Urothelium cell line (cell line): ENCODE results near the gene DCTN5.
A peak's percentile ranks its signal among the peaks of the same experiment; 100 is the strongest.
"Not testable (repeated sequence)": the region's sequence is repeated elsewhere in the genome, so short reads cannot be mapped to it uniquely, and the experiment has no call there.

Experiments
- DNase-seq: peaks from one replicate; pipeline ENCODE4 v3.0.0; 2011; ENCODE audit warnings: low spot score, mixed read lengths
- FAIRE-seq: peaks from 2 replicates; lab custom pipeline; 2011; peaks lifted over from hg19 to GRCh38; lab: Jason Lieb, UNC

The DCTN5 gene

DNA sequence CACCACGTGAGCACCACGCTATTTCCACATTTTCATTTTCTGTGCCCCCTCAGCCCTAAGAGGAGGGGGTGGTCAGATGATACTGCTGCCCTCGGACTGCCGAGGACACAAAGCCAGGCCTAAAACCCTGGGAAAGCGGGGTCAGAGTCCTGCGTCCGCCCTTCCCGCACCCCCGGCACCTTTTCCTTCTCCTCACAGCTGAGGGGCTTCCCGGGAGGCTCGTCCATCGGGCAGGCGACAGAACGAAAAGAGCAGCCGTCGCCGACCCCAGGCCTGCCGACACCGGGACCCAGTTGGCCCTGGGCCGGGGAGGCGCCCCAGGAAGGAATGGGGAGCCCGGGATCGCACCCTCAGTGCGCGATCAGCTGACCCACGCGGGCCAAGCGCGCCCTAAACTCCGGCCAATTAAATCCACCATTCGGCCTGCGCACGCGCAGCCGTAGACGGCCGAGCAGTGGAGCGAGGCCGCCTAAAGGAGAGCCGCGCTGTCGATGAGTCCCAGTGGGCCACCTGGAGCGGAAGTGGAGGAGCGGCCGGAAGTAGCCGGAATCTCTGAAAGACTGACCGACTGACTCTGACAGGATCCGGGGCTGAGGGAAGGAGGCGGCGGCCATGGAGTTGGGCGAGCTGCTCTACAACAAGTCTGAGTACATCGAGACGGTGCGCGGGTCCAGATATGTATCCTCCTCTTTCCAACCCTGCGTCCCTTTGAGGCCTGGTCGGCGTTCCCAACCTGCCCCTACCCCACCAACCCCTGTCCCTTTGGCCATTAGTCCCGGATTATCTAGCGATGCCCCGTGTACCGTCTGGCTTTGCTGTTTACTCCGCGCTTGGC is at the start of gene DCTN5, which contains the start of gene PALB2:
Gene DCTN5, plus strand, starts transcription at position 536 of the 835 bp plus-strand sequence. Its CDS starts 77 bp downstream, at position 613.
Gene PALB2, minus strand, starts transcription at position 380 of the 835 bp plus-strand sequence. Its CDS starts 153 bp downstream, at position 227.
- DNase-seq (peak; percentile 95), FAIRE-seq (no peak)

DNA sequence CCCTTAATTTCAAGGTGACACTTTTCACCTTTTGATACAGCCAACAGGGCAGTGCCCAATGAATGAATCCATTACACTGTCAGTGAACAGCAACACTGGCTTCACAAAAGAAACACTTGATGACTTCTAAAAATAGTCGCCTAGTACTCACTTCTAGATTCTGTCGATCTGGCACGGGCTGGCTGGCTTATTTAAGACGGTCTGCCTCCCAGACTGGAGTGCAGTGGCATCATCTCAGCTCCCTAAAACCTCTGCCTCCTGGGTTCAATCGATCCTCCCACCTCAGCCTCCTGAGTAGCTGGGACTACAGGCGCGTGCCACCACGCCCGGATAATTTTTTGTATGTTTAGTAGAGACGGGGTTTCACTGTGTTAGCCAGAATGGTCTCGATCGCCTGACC is 47.1 kb upstream of the DCTN5 start:
- DNase-seq, result no peak
- no peak for FAIRE-seq

DNA sequence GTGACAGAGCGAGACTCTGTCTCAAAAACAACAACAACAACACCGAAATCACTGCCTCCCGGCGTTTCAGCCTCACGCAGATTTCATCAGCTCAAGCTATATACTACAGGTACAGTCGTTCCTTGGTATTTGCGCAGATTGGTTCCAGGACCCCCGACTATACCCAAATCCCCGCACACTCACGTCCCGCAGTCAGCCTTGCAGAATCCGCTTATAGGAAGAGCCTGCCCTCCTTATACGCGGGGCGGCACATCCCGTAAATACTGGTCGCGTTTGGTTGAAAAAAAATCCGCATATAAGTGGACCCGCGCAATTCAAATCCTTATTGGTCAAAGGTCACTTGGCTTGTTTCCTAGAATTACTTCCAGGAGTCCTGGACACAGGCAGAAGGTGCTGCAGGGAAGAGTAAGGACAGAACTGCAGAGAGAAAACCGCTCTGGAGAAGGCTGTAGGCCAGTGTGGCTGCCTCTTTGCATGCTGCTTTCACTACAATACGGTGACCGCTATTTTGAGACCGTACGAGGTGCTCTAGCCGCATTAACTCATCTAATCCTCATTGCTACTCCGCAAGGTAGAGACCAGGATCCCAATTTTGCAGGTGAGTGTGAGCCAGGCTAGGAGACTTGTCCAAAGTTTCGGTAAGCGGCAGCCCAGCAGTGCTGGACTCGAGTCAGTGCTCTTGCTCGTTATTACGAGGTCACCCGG is 45.9 kb upstream of the DCTN5 start:
- DNase-seq, result no peak
- FAIRE-seq, result no peak

DNA sequence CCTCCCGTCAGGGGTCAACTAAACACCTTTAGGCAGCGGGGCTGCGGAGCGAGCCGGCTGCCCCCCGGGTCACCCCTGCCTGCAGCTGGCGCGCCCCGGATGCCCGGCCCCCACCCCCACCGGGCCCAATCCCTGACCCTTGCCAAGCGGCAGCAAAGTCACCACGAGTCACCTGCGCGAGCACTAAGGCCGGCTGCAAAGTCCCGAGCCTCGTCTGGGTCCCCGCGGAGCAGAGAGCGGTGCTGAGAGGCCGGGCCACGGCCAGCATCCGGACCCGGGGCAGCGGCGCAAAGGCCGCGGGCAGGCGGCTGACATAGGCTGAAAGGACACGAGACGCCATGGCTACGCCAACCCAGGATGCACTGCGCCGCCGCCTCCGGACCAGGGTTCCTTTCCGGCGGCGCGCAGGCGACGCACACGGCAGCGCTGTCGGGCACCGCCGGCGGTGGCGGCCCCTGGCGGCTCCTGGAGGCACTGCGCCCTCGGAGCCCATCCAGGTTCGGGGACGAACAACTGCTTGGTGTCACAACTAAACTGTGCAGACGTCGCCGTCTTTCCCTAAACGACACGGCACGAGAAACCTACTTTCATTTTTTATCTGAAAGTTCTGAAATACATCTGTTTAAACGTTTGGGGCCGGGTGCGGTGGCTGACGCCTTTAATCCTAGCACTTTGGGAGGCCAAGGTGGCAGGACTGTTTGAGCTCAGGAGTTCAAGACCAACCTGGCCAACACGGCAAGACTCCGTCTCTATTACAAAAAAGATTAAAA is 45.1 kb upstream of the DCTN5 start, which contains the start of gene NDUFAB1:
Gene NDUFAB1, minus strand, starts transcription at position 366 of the 770 bp plus-strand sequence. Its CDS starts 26 bp downstream, at position 340.
- FAIRE-seq, result no peak
- DNase-seq, result peak; percentile 90

DNA sequence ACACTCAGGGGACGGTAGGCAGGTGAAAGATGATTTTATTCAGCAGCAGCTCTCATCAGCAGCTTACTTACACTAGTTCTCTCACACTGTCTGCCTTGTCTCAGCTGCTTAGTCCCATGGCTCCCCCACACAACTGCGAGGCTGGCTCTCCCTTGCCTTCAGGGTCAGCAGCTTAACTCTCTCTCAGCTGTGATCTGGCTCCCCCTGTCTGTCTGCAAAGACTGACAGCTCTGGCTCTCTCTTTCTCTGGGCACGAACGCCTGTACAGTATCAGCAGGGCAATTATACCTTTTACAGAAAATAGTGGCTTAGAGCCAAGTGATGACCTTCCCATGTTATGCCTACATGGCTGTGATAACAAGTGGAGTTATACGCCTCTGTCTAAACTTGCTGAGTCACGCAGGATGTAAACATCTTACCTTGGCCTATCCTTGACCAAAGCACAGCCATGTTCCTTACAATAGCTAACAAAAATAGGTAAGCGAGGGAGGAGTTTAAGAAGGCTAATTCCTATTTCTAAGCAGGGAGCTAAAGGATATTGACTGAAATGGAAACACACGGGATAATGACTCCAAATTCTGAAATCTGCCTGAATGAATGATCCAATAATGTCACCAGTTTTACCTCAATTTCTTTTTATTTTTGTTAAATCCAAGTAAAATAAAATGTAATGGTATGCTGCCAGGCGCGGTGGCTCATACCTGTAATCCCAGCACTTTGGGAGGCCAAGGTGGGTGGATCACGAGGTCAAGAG is 44.1 kb upstream of the DCTN5 start:
- FAIRE-seq, result no peak

DNA sequence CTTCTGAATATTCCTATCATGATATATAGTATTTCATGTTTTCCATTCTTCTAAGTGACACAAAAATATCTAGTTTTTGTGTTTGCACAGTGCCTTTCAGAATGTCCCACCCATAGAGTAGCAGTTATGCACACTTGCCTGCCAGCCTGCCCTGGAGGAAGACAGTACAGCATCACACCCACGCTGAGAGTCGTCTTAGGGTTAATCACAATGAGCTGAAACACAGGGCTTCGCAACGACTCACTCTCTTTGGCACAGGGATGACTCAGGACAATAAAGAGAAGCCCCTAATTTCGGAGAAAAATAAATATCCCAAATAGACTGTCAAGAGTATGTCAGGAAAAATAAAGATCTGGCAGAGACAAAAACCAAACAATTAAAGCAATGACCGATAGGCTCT is 33.5 kb upstream of the DCTN5 start:
- no peak for FAIRE-seq
- no peak for DNase-seq

More for the DNA sequence above, 44.1 kb upstream of the DCTN5 start:
- no peak for DNase-seq

DNA sequence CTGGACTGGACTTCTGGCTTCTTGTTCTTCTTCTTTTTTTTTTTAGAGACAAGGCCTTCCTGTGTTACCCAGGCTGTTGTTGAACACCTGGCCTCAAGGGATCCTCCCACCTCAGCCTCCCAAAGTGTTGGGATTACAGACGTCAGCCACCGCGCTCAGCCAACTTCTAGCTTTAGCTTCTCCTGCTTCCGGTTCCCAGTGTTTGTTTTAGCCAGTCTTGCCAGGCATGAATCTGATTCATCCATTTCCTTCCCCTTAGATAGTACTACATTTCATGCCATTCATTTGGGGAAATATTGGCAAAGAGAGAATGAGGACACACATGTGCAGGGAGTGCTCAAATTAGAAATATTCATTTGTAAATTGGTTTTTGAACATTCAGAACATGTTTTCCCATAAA is 33.1 kb upstream of the DCTN5 start:
- DNase-seq (no peak), FAIRE-seq (no peak)

DNA sequence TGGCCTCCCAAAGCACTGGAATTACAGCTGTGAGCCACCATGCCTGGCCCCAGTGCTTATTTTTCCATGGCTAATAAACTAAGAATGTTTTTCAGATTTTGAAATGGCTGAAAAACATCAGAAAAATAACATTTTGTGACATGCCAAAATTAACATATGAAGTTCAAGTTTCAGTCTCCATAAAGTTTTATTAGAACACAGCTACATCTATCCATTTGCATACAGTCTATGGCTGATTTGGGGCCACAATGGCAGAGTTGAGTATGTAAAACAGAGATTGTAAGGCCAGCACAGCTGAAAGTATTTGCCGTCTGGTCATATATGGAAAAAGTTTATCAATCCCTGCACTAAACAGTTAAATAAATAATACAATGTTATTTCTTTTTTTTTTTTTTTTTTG is 31.3 kb upstream of the DCTN5 start:
- FAIRE-seq (no peak), DNase-seq (no peak)

DNA sequence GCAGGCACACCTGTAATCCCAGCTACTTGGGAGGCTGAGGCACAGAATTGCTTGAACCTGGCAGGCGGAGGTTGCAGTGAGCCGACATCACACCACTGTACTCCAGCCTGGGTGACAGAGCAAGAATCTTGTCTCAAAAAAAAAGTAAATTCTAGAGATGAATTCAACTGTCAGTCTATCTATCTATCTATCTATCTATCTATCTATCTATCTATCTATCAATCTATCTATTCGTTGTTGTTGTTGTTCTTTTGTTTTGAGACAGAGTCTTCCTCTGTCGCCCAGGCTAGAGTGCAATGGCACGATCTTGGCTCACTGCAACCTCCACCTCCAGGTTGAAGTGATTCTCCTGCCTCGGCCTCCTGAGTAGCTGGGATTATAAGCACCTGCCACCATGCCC is 30.4 kb upstream of the DCTN5 start:
- FAIRE-seq, DNase-seq: not testable (repeated sequence)

DNA sequence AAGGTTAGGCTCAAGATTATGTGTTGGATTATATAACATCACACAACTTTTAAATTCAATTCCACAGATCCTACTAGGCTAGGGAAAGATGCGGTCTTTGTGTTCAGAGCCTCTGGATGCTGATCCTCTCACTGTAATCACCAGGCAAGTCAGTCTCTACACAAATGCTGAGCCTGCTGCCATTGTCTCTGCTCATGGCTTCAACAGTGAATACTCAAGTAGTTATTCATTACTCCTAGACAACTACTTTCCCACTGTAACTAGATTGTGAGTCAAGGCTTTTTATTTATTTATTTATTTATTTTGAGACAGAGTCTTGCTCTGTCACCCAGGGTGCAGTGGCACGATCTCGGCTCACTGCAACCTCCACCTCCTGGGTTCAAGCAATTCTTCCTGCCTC is 29.3 kb upstream of the DCTN5 start:
- FAIRE-seq (no peak), DNase-seq (no peak)

DNA sequence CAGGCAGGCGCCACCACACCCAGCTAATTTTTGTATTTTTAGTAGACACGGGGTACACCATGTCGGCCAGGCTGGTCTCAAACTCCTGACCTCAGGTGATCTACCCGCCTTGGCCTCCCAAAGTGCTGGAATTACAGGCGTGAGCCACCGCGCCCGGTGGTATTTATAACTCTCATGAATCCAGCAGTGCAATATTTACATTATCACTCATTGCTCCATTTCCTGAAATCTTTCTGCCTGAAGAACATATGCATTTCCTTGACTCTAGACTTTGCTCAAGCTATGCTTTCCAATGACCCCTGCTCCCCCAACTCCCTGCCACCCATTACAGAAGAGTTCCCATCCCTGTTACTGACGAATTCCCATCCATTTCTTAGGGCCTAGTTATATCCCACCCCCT is 25.5 kb upstream of the DCTN5 start:
- no peak for FAIRE-seq
- DNase-seq, result no peak

DNA sequence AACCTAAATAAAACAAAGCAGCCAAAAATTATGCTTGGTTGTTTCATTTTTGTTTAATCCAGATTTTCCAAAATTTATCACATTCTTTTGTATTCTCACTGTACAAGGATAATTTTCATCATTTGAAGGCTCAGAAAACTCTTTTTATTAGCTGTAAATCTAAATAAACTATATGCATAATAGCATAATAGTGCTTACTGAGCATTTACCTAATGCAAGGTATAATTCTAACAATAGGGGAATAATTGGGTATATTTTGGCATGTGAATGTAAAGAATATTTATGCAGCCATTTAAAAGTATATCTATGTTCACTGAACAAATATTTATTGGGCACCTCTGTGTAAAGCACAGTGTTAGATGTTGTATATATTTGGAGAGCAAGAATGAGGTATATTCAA is 17.2 kb upstream of the DCTN5 start:
- no peak for FAIRE-seq

DNA sequence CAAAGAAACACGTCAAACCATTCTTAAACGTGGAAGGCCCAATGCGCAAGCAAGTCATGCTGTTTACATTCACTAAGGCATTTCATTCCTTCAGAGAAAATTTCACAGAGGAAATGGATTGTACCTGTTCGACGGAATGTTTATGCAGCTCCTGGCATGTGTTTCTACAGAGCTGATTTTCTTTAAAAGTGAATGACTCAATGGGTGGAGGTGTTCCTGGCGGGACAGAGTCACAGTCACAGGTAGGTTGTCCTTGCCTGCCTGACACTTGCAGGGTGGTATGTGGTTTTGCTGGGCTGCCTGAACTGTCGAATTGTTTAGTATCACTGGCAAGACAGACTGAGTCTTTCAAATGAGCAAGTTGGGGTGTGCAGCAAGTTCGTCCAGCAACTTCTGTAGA is 11.8 kb upstream of the DCTN5 start:
- no peak for DNase-seq
- FAIRE-seq, result no peak

More for the DNA sequence above, 17.2 kb upstream of the DCTN5 start:
- DNase-seq, result no peak

DNA sequence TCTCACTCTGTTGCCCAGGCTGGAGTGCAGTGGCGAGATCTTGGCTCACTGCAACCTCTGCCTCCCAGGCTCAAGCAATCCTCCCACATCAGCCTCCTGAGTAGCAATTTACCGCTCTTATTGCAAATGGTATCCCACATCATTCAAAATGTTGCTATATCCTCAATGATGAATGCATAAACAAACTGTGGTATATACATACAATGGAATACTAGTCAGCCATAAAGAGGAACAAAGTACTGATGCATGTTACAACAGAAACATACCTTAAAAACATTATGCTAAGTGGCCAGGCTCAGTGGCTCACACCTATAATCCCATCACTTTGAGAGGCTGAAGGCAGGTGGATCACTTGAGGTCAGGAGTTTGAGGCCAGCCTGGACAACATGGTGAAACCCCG is 9.4 kb upstream of the DCTN5 start:
- not testable (repeated sequence) for DNase-seq, FAIRE-seq

DNA sequence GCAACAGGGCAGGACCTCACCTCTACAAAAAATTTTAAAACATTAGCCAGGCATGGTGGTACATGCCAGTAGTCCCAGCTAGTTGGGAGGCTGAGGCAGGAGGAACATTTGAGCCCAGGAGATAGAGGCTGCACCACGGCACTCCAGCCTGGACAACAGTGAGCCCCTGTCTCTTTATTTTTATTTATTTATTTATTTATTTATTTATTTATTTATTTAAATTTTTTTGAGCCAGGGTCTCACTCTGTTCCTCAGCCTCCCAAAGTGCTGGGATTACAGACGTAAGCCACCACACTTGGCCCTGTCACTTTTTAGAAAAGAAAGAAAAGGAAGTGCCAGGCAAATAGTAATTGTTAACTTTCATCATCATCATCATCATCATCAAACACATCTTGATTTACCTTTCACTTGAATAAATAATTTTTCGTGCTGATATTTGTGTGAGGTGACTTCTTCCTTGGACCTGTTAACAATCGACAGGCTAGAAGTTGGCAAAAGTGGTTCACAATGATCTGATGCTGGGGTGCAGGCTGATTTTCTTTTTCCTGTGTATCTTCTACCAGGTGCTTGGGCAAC is 6.7 kb upstream of the DCTN5 start:
- FAIRE-seq (no peak), DNase-seq (no peak)

DNA sequence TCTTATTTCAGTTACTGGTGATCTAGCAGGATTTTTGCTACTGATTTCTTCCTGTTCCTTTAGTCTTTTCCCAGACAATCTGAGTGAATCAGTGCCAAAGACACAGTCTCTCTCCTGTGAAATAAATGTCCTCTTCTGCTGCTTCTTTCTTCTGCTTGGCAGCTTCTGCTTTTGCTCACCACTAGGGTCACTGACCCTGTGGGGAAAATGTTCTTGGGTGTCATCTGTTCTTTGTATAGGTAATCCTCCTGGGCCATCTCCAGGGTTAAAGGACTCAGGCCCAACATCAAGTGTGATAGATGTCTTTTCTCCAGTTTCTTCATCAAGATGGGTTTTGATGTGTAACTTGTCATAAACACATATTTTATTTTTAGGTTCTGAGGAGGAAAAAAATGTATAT is 5.3 kb upstream of the DCTN5 start:
- DNase-seq, result no peak
- no peak for FAIRE-seq

DNA sequence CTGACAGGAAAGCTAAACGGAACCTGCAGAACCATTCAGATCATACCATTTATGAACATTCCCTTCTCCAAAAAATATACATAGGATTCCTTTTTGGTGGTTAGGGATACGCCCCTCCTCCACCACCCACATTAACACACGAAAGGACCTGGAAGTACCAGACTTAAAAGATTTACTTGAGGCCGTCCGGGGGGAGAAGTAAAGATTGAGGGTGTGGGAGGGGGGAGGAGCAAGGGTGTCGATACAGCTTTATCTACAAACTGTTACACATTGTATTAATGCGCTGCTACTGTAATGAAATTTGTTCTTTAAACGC is 693 bp upstream of the DCTN5 start:
- no peak for FAIRE-seq
- peak; percentile 7 for DNase-seq

DNA sequence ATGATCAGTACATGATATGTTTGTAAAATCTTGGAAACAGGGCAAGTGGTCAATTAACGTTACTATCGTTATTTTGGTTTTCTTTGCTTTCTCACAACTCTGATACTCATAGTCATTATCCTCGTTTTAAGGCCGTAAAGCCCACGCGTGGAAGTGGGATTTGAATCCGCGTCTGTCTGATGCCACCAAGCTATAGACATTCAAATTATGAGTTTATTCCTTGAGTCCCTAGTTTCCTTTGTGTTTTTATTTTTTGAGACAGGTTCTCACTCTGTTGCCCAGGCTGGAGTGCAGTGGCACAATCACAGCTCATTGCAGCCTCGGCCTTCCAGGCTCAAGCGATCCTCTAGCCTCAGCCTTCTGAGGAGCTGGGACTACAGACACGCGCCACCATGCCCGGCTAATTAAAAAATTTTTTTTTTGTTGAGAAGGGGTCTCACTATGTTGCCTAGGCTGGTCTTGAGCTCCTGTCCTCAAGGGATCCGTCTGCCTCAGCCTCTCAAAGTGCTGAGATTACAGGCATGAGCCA is 1.0 kb downstream of the DCTN5 start:
- no peak for FAIRE-seq
- no peak for DNase-seq

DNA sequence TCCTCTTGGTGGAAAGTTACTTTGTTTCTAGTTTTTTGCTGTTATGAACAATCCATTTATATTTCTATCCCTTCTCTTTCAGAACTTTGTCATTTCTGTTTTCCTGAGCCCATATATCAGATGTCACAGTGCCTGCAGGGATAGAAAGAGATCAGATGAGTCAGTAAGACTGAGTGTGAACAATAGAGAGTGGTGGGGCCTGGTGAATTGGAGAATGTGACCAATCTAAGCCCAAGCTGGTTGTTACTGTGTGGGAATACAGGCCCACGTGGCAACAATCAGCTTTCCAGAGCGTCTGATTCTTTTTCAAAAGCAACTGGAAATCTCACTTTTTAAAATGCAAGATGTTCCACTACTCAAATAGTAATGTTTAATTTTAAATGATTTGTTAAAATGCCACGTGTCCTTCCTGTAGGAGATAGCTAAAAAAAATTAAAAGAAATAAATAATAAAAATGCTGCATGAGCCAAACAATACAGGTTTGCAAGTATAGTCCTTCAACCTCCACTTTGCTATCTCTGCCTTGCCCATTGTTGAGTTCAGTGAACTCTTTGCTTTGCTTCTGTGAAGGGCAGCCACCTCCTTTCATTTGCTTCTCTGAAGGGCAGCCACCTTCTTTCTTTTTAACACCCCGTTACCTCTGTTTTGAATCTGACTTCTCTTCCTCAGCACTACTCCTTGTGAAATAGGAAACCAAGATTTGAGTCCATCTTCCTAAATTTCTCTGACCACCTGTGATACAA is 9.6 kb downstream of the DCTN5 start:
- DNase-seq (no peak), FAIRE-seq (no peak)
